HepG2 (cell line): ENCODE measurements around the gene PLRG1. TPM values are rescaled to one million over a fixed set of nuclear protein-coding genes. Genes with fewer than 3 reads are reported as not detected.

ENCODE experiments used
- CREBL2 ChIP-seq: sonication (generic); formaldehyde crosslinking; IDR thresholded peaks from 2 replicates; pipeline ENCODE4 v1.8.1; 2023; ENCODE audit warnings: missing genetic modification reagents, mild to moderate bottlenecking, borderline replicate concordance
- DRAP1 ChIP-seq: IDR thresholded peaks from 2 replicates; pipeline ENCODE4 v1.6.1; 2016; ENCODE audit warnings: missing genetic modification reagents, missing compliant biosample characterization
- FOXC1 ChIP-seq: sonication (generic); formaldehyde crosslinking; IDR thresholded peaks from 2 replicates; pipeline ENCODE4 v1.8.0; 2022; ENCODE audit warnings: mild to moderate bottlenecking, missing genetic modification reagents, borderline replicate concordance
- FOXK1 ChIP-seq: sonication (generic); formaldehyde crosslinking; IDR thresholded peaks from 2 replicates; pipeline ENCODE4 v1.4.0; 2020; ENCODE audit warnings: low read depth, missing genetic modification reagents, borderline replicate concordance
- FOXP1 ChIP-seq, 2 experiments: fragments of 450-650 bp in 1 of 2; IDR thresholded peaks; 2 replicates each; pipeline ENCODE4 v1.6.1; 2017 to 2018; ENCODE audit warnings: antibody characterized with exemption in 1 of 2
- NAIF1 ChIP-seq: sonication (generic); formaldehyde crosslinking; IDR thresholded peaks from 2 replicates; pipeline ENCODE4 v1.5.0; 2020; ENCODE audit warnings: mild to moderate bottlenecking, missing genetic modification reagents, borderline replicate concordance
- NR2F2 ChIP-seq: IDR thresholded peaks from 2 replicates; pipeline ENCODE4 v1.6.1; 2012; ENCODE audit warnings: low read depth, inconsistent platforms, borderline replicate concordance
- NR2F6 ChIP-seq, 2 experiments: IDR thresholded peaks; 2 replicates each; pipeline ENCODE4 v1.6.1; 2016; ENCODE audit warnings: antibody characterized with exemption in 1 of 2, mild to moderate bottlenecking in 1 of 2
- PHF8 ChIP-seq: sonication (generic); formaldehyde crosslinking; IDR thresholded peaks from 2 replicates; pipeline ENCODE4 v1.5.0; 2020; ENCODE audit warnings: missing genetic modification reagents
- RAD21 ChIP-seq: fragments of 450-650 bp; formaldehyde crosslinking; IDR thresholded peaks from 2 replicates; pipeline ENCODE4 v1.5.0; 2020; ENCODE audit warnings: mild to moderate bottlenecking
- RELA ChIP-seq: sonication (generic); formaldehyde crosslinking; IDR thresholded peaks from 2 replicates; pipeline ENCODE4 v1.4.0; 2020; ENCODE audit warnings: missing genetic modification reagents
- RORA ChIP-seq: sonication (generic); formaldehyde crosslinking; IDR thresholded peaks from 2 replicates; pipeline ENCODE4 v1.5.0; 2020; ENCODE audit warnings: mild to moderate bottlenecking, missing genetic modification reagents, moderate library complexity
- SALL1 ChIP-seq: sonication (generic); formaldehyde crosslinking; IDR thresholded peaks from 2 replicates; pipeline ENCODE4 v1.8.0; 2022; ENCODE audit warnings: mild to moderate bottlenecking, missing genetic modification reagents
- ZNF337 ChIP-seq: sonication (generic); formaldehyde crosslinking; IDR thresholded peaks from 2 replicates; pipeline ENCODE4 v1.5.1; 2020; ENCODE audit warnings: missing genetic modification reagents, low read depth, mild to moderate bottlenecking, borderline replicate concordance
- ZNF44 ChIP-seq: sonication (generic); formaldehyde crosslinking; IDR thresholded peaks from 2 replicates; pipeline ENCODE4 v1.5.1; 2020; ENCODE audit warnings: mild to moderate bottlenecking, missing genetic modification reagents
- ZNF615 ChIP-seq: sonication (generic); formaldehyde crosslinking; IDR thresholded peaks from 2 replicates; pipeline ENCODE4 v1.5.0; 2020; ENCODE audit warnings: mild to moderate bottlenecking, missing genetic modification reagents, borderline replicate concordance
- ZNF746 ChIP-seq: sonication (generic); formaldehyde crosslinking; IDR thresholded peaks from 2 replicates; pipeline ENCODE4 v1.8.0; 2022; ENCODE audit warnings: mild to moderate bottlenecking, missing genetic modification reagents
- ZNF883 ChIP-seq: sonication (generic); formaldehyde crosslinking; IDR thresholded peaks from 2 replicates; pipeline ENCODE4 v1.5.1; 2020; ENCODE audit warnings: mild to moderate bottlenecking, missing genetic modification reagents; ENCODE audit errors: not compliant biosample characterization
- polyA plus RNA-seq, 8 experiments: library from polyadenylated mRNA; depleted of rRNA in 3 of 8; stranded (reverse) in 7 of 8; unstranded in 1 of 8; fragments of >200 nt; fragmentation: Illumina TruSeq in 4 of 8; extraction: Trizol in 4 of 8; gene quantifications; 2 replicates each; pipeline versions ENCODE4 v1.2.1 to v1.2.3, GENCODE V29; 2011 to 2016; ENCODE audit warnings: low read depth in 4 of 8, missing spikeins in 1 of 8, mixed read lengths in 1 of 8; ENCODE audit not compliant: insufficient read depth in 1 of 8
- total RNA-seq, 5 experiments: library from RNA; depleted of rRNA; stranded (reverse); fragments of >200 nt; fragmentation: Illumina TruSeq; extraction: Trizol; gene quantifications; 2 replicates each; pipeline ENCODE4 v1.2.3, GENCODE V29; 2016; ENCODE audit warnings: low read depth in 1 of 5
- TF ChIP-seq, protein P1 (sequence below): sonication (generic); formaldehyde crosslinking; IDR thresholded peaks from 2 replicates; pipeline ENCODE4 v1.5.1; 2020; ENCODE audit warnings: mild to moderate bottlenecking, missing genetic modification reagents, borderline replicate concordance
- TF ChIP-seq, protein P2 (sequence below): sonication (generic); formaldehyde crosslinking; IDR thresholded peaks from 2 replicates; pipeline ENCODE4 v1.4.0; 2020; ENCODE audit warnings: missing genetic modification reagents
- TF ChIP-seq, protein P3 (sequence below): sonication (generic); formaldehyde crosslinking; IDR thresholded peaks from 2 replicates; pipeline ENCODE4 v1.4.0; 2020; ENCODE audit warnings: missing genetic modification reagents

PLRG1 gene
- total and polyA plus RNA-seq, 2 of the 13 experiments (the other 11 are each of a cell fraction or from before 2014, with no cell fraction given), result 77.3 to 110 TPM

DNA sequence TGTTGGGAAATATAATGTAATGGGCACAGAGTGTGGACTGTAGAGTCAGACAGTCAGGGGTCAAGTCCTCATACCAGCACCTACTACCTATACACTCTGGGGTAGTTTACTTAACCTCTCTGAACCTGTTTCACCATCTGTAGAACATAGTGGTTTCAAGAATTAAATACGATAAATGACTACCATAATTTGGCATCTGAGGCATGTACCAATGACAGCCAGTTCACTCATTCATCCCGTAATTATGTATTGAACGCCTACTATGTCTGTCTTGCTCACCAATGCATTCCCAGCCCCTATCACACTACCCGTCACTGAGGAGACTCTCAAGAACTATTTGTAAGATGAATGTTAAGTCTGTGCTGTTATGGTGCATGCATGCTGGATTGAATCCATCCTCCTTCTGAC lies 10.6 kb upstream of the PLRG1 start (continued):
- TF ChIP-seq, protein P1, sequence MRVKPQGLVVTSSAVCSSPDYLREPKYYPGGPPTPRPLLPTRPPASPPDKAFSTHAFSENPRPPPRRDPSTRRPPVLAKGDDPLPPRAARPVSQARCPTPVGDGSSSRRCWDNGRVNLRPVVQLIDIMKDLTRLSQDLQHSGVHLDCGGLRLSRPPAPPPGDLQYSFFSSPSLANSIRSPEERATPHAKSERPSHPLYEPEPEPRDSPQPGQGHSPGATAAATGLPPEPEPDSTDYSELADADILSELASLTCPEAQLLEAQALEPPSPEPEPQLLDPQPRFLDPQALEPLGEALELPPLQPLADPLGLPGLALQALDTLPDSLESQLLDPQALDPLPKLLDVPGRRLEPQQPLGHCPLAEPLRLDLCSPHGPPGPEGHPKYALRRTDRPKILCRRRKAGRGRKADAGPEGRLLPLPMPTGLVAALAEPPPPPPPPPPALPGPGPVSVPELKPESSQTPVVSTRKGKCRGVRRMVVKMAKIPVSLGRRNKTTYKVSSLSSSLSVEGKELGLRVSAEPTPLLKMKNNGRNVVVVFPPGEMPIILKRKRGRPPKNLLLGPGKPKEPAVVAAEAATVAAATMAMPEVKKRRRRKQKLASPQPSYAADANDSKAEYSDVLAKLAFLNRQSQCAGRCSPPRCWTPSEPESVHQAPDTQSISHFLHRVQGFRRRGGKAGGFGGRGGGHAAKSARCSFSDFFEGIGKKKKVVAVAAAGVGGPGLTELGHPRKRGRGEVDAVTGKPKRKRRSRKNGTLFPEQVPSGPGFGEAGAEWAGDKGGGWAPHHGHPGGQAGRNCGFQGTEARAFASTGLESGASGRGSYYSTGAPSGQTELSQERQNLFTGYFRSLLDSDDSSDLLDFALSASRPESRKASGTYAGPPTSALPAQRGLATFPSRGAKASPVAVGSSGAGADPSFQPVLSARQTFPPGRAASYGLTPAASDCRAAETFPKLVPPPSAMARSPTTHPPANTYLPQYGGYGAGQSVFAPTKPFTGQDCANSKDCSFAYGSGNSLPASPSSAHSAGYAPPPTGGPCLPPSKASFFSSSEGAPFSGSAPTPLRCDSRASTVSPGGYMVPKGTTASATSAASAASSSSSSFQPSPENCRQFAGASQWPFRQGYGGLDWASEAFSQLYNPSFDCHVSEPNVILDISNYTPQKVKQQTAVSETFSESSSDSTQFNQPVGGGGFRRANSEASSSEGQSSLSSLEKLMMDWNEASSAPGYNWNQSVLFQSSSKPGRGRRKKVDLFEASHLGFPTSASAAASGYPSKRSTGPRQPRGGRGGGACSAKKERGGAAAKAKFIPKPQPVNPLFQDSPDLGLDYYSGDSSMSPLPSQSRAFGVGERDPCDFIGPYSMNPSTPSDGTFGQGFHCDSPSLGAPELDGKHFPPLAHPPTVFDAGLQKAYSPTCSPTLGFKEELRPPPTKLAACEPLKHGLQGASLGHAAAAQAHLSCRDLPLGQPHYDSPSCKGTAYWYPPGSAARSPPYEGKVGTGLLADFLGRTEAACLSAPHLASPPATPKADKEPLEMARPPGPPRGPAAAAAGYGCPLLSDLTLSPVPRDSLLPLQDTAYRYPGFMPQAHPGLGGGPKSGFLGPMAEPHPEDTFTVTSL (CRISPR knock-in tag), result no peak
- TF ChIP-seq RELA (CRISPR knock-in tag) (no peak), NR2F2 (peak; percentile 95), CREBL2 (no peak), NAIF1 (CRISPR knock-in tag) (no peak), FOXK1 (CRISPR knock-in tag) (peak; percentile 71; the same call in 1 of the 2 replicates), DRAP1 (CRISPR knock-in tag) (no peak), FOXC1 (CRISPR knock-in tag) (no peak), ZNF44 (CRISPR knock-in tag) (no peak), FOXP1 (IDR thresholded peaks at IDR 0.05) (no peak), FOXP1 (CRISPR knock-in tag; IDR thresholded peaks at IDR 0.05) (peak; percentile 77), ZNF337 (CRISPR knock-in tag) (no peak), NR2F6 (IDR thresholded peaks at IDR 0.05) (peak; percentile 94), NR2F6 (CRISPR knock-in tag; IDR thresholded peaks at IDR 0.05) (peak; percentile 97), ZNF615 (CRISPR knock-in tag) (no peak), RAD21 (CRISPR knock-in tag) (no peak), PHF8 (CRISPR knock-in tag) (no peak), SALL1 (CRISPR knock-in tag) (peak; percentile 49; the same call in 1 of the 2 replicates), ZNF746 (no peak), RORA (no peak), ZNF883 (CRISPR knock-in tag) (no peak)
- TF ChIP-seq, protein P2, sequence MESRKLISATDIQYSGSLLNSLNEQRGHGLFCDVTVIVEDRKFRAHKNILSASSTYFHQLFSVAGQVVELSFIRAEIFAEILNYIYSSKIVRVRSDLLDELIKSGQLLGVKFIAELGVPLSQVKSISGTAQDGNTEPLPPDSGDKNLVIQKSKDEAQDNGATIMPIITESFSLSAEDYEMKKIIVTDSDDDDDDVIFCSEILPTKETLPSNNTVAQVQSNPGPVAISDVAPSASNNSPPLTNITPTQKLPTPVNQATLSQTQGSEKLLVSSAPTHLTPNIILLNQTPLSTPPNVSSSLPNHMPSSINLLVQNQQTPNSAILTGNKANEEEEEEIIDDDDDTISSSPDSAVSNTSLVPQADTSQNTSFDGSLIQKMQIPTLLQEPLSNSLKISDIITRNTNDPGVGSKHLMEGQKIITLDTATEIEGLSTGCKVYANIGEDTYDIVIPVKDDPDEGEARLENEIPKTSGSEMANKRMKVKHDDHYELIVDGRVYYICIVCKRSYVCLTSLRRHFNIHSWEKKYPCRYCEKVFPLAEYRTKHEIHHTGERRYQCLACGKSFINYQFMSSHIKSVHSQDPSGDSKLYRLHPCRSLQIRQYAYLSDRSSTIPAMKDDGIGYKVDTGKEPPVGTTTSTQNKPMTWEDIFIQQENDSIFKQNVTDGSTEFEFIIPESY (CRISPR knock-in tag), result no peak
- TF ChIP-seq, protein P3, sequence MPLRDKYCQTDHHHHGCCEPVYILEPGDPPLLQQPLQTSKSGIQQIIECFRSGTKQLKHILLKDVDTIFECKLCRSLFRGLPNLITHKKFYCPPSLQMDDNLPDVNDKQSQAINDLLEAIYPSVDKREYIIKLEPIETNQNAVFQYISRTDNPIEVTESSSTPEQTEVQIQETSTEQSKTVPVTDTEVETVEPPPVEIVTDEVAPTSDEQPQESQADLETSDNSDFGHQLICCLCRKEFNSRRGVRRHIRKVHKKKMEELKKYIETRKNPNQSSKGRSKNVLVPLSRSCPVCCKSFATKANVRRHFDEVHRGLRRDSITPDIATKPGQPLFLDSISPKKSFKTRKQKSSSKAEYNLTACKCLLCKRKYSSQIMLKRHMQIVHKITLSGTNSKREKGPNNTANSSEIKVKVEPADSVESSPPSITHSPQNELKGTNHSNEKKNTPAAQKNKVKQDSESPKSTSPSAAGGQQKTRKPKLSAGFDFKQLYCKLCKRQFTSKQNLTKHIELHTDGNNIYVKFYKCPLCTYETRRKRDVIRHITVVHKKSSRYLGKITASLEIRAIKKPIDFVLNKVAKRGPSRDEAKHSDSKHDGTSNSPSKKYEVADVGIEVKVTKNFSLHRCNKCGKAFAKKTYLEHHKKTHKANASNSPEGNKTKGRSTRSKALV (CRISPR knock-in tag), result no peak
